ENCODE data around the gene MPC1. TPM values are rescaled to one million over a fixed set of nuclear protein-coding genes. Genes with fewer than 3 reads are reported as not detected.
A peak's percentile ranks its signal among the peaks of the same experiment; 100 is the strongest.
"Not testable (repeated sequence)": the region's sequence is repeated elsewhere in the genome, so short reads cannot be mapped to it uniquely, and the experiment has no call there.

MPC1 gene
- total RNA-seq, 8 experiments from 2014 or later: 39.0 to 91.6 (median 54.1) TPM

GRCh38 chr6:166353507-166353906 is 29.2 kb downstream of the MPC1 start:
- ATAC-seq (replicated peaks in 6 of 8): no peak
- Histone ChIP-seq H3K27ac (no peak overlapping the region), H3K4me1 (replicated peaks in 1 of 2) (peaks cover 7 to 11% of the 10 kb centered on the region in 2 donors), H3K4me3 (no peak overlapping the region)
- in situ Hi-C loops (cut with MboI; ENCODE audit: low pct_unique_long_range_greater_than_20kb in 2 of 9, low sequenced_read_pairs in 9 of 9, unreplicated experiment in 9 of 9): no loop called here
- WGBS, 10 experiments: 10 to 100% (median 70%) methylated on average over 1 of the region's 1 CpG

GRCh38 chr6:166352923-166353322 is 29.8 kb downstream of the MPC1 start:
- peaks cover 7 to 11% of the 10 kb centered on the region in 2 donors for H3K4me1 ChIP-seq (replicated peaks in 1 of 2)
- in situ Hi-C loops (cut with MboI; ENCODE audit: low pct_unique_long_range_greater_than_20kb in 2 of 9, low sequenced_read_pairs in 9 of 9, unreplicated experiment in 9 of 9): no loop called here
- no peak overlapping the region for H3K27ac ChIP-seq
- H3K4me3 ChIP-seq: no peak overlapping the region
- peak in 2 of 8 experiments; percentile 32 to 90 for ATAC-seq (replicated peaks in 6 of 8)

- no peak overlapping the region for H3K27ac ChIP-seq
- ATAC-seq (replicated peaks in 6 of 8): peak; percentile 26 to 95 (median 58)
- WGBS, 10 experiments: 0 to 63% (median 42%) methylated on average over 1 to 4 of the region's 4 CpGs; no CpG with 5 or more reads in 2 of the 10 experiments
- H3K4me1 ChIP-seq (replicated peaks in 1 of 2): peaks cover 7 to 11% of the 10 kb centered on the region in 2 donors
- in situ Hi-C loops (cut with MboI; ENCODE audit: low pct_unique_long_range_greater_than_20kb in 2 of 9, low sequenced_read_pairs in 9 of 9, unreplicated experiment in 9 of 9): no loop called here
- H3K4me3 ChIP-seq: no peak overlapping the region
Measured at GRCh38 chr6:166351715-166352285, 30.9 kb downstream of the MPC1 start.

GRCh38 chr6:166348305-166348949 is 34.3 kb downstream of the MPC1 start:
- H3K4me3 ChIP-seq: no peak overlapping the region
- peaks cover 8 to 9% of the 10 kb centered on the region in 2 donors for H3K4me1 ChIP-seq (replicated peaks in 1 of 2)
- no peak overlapping the region for H3K27ac ChIP-seq
- no peak for ATAC-seq (replicated peaks in 6 of 8)
- in situ Hi-C loops (cut with MboI; ENCODE audit: low pct_unique_long_range_greater_than_20kb in 2 of 9, low sequenced_read_pairs in 9 of 9, unreplicated experiment in 9 of 9): no loop called here
- 68 to 96% (median 86%) methylated on average over 2 to 6 of the region's 6 CpGs; no CpG with 5 or more reads in 1 of the 10 experiments for WGBS, 10 experiments

GRCh38 chr6:166346965-166347364 is 35.8 kb downstream of the MPC1 start:
- Histone ChIP-seq H3K27ac (no peak overlapping the region), H3K4me1 (replicated peaks in 1 of 2) (peaks cover 3 to 7% of the 10 kb centered on the region in 2 donors), H3K4me3 (no peak overlapping the region)
- no peak for ATAC-seq (replicated peaks in 6 of 8)
- in situ Hi-C loops (cut with MboI; ENCODE audit: low pct_unique_long_range_greater_than_20kb in 2 of 9, low sequenced_read_pairs in 9 of 9, unreplicated experiment in 9 of 9): no loop called here

GRCh38 chr6:166346449-166346848 is 36.3 kb downstream of the MPC1 start:
- in situ Hi-C loops (cut with MboI; ENCODE audit: low pct_unique_long_range_greater_than_20kb in 2 of 9, low sequenced_read_pairs in 9 of 9, unreplicated experiment in 9 of 9): no loop called here
- ATAC-seq (replicated peaks in 6 of 8): no peak
- H3K27ac ChIP-seq: no peak overlapping the region
- no peak overlapping the region for H3K4me3 ChIP-seq
- 70 to 100% (median 80%) methylated on average over 1 to 3 of the region's 3 CpGs; no CpG with 5 or more reads in 2 of the 10 experiments for WGBS, 10 experiments
- H3K4me1 ChIP-seq (replicated peaks in 1 of 2): peaks cover 6 to 9% of the 10 kb centered on the region in 2 donors

GRCh38 chr6:166345672-166346071 is 37.1 kb downstream of the MPC1 start:
- H3K27ac ChIP-seq; in situ Hi-C loops (cut with MboI; ENCODE audit: low pct_unique_long_range_greater_than_20kb in 2 of 9, low sequenced_read_pairs in 9 of 9, unreplicated experiment in 9 of 9); ATAC-seq (replicated peaks in 6 of 8); H3K4me3 ChIP-seq: not testable (repeated sequence)
- H3K4me1 ChIP-seq (replicated peaks in 1 of 2): peaks cover 9 to 16% of the 10 kb centered on the region in 2 donors
- WGBS, 10 experiments: 0 to 100% (median 82%) methylated on average over 1 to 6 of the region's 9 CpGs; no CpG with 5 or more reads in 3 of the 10 experiments

- 50 to 100% (median 100%) methylated on average over 1 to 2 of the region's 2 CpGs; no CpG with 5 or more reads in 3 of the 10 experiments for WGBS, 10 experiments
- H3K4me1 ChIP-seq (replicated peaks in 1 of 2): peaks cover 9 to 20% of the 10 kb centered on the region in 2 donors
- H3K4me3 ChIP-seq; H3K27ac ChIP-seq; ATAC-seq (replicated peaks in 6 of 8); in situ Hi-C loops (cut with MboI; ENCODE audit: low pct_unique_long_range_greater_than_20kb in 2 of 9, low sequenced_read_pairs in 9 of 9, unreplicated experiment in 9 of 9): not testable (repeated sequence)
Measured at GRCh38 chr6:166344921-166345320, 37.8 kb downstream of the MPC1 start.

- 90 to 100% (median 97%) methylated on average over 2 to 7 of the region's 8 CpGs for WGBS, 10 experiments
- in situ Hi-C loops (cut with MboI; ENCODE audit: low pct_unique_long_range_greater_than_20kb in 2 of 9, low sequenced_read_pairs in 9 of 9, unreplicated experiment in 9 of 9): no loop called here
Measured at GRCh38 chr6:166344240-166344639, 38.5 kb downstream of the MPC1 start.

GRCh38 chr6:166343150-166343487 is 39.6 kb downstream of the MPC1 start:
- 36 to 96% (median 51%) methylated on average over 2 to 3 of the region's 3 CpGs; no CpG with 5 or more reads in 2 of the 10 experiments for WGBS, 10 experiments
- in situ Hi-C loops (cut with MboI; ENCODE audit: low pct_unique_long_range_greater_than_20kb in 2 of 9, low sequenced_read_pairs in 9 of 9, unreplicated experiment in 9 of 9): no loop called here
- no peak for ATAC-seq (replicated peaks in 6 of 8)
- Histone ChIP-seq H3K4me1 (replicated peaks in 1 of 2) (peaks cover 9 to 20% of the 10 kb centered on the region in 2 donors), H3K4me3 (peak overlapping the region; percentile 68 to 98 (median 88)), H3K27ac (peak overlapping the region in 1 of 2 donors; percentile 86)

More at GRCh38 chr6:166344240-166344639, 38.5 kb downstream of the MPC1 start:
- peaks cover 9 to 20% of the 10 kb centered on the region in 2 donors for H3K4me1 ChIP-seq (replicated peaks in 1 of 2)
- ATAC-seq (replicated peaks in 6 of 8): no peak
- no peak overlapping the region for H3K4me3 ChIP-seq
- H3K27ac ChIP-seq: no peak overlapping the region

GRCh38 chr6:166342349-166343149 is 40.2 kb downstream of the MPC1 start, which contains the start of gene SFT2D1:
Gene SFT2D1, minus strand, starts transcription at chr6:166342545. Its CDS starts 64 bp downstream, at chr6:166342481.
- 0 to 1% (median 0%) methylated on average over 1 to 22 of the region's 73 CpGs; no CpG with 5 or more reads in 5 of the 10 experiments for WGBS, 10 experiments
- peak within 1 kb of the TSS; percentile 68 to 98 (median 88) for H3K4me3 ChIP-seq
- H3K27ac ChIP-seq: peak within 1 kb of the TSS; percentile 66 to 86
- peaks cover 9 to 20% of the 10 kb centered on the region in 2 donors for H3K4me1 ChIP-seq (replicated peaks in 1 of 2)
- peak; percentile 93 to 99 (median 98) for ATAC-seq (replicated peaks in 6 of 8)
- in situ Hi-C loops (cut with MboI; ENCODE audit: low pct_unique_long_range_greater_than_20kb in 2 of 9, low sequenced_read_pairs in 9 of 9, unreplicated experiment in 9 of 9): no loop called here

GRCh38 chr6:166341977-166342348 is 40.8 kb downstream of the MPC1 start:
- 0 to 8% (median 0%) methylated on average over 1 to 9 of the region's 16 CpGs; no CpG with 5 or more reads in 5 of the 10 experiments for WGBS, 10 experiments
- in situ Hi-C loops (cut with MboI; ENCODE audit: low pct_unique_long_range_greater_than_20kb in 2 of 9, low sequenced_read_pairs in 9 of 9, unreplicated experiment in 9 of 9): no loop called here
- ATAC-seq (replicated peaks in 6 of 8): peak in 4 of 8 experiments; percentile 4 to 19 (median 8)

GRCh38 chr6:166341464-166341863 is 41.3 kb downstream of the MPC1 start:
- H3K4me1 ChIP-seq (replicated peaks in 1 of 2): peaks cover 9 to 20% of the 10 kb centered on the region in 2 donors
- no peak for ATAC-seq (replicated peaks in 6 of 8)
- peak overlapping the region; percentile 68 to 98 (median 88) for H3K4me3 ChIP-seq
- WGBS, 10 experiments: 24 to 88% (median 54%) methylated on average over 1 to 7 of the region's 7 CpGs
- in situ Hi-C loops (cut with MboI; ENCODE audit: low pct_unique_long_range_greater_than_20kb in 2 of 9, low sequenced_read_pairs in 9 of 9, unreplicated experiment in 9 of 9): no loop called here
- no peak overlapping the region for H3K27ac ChIP-seq

More at GRCh38 chr6:166341977-166342348, 40.8 kb downstream of the MPC1 start:
- Histone ChIP-seq H3K4me1 (replicated peaks in 1 of 2) (peaks cover 9 to 20% of the 10 kb centered on the region in 2 donors), H3K4me3 (peak overlapping the region; percentile 68 to 98 (median 88)), H3K27ac (peak overlapping the region; percentile 66 to 86)
